Measurements from ENCODE around the gene FAM170A. TPM values are rescaled to one million over a fixed set of nuclear protein-coding genes. Genes with fewer than 3 reads are reported as not detected.

The FAM170A gene
- total RNA-seq, 2 donors from 2014 or later = 1.1 TPM; not detected in 1

DNA sequence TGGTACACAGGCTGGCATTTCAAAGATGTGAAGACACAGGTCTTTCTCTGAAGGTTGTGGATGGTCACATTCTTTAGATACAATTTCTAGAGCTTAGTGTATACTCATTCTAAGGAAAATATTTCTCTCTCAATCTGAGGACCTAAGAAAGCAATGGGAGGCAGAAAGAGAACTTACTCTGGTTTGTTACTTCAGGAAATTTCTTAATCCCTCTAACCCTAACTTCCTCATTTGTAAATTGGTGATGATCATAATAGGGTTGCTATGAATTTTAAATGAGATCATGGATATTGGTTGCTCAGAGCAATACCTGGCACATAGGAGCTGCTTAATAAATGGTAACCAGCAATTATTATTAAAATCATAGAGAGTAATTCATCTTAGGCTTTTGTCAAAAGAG is 22.1 kb downstream of the FAM170A start:
- Histone ChIP-seq H3K36me3 (no peaks in the 10 kb centered on the region), H3K27me3 (replicated peaks; ENCODE audit: insufficient read depth) (no peaks in the 10 kb centered on the region), H3K4me3 (no peak overlapping the region), H3K27ac (no peak overlapping the region), H3K9me3 (no peaks in the 10 kb centered on the region), H3K4me1 (replicated peaks) (no peaks in the 10 kb centered on the region)
- no peak for TF ChIP-seq POLR2A (IDR thresholded peaks at IDR 0.05)
- TF ChIP-seq, protein P1, sequence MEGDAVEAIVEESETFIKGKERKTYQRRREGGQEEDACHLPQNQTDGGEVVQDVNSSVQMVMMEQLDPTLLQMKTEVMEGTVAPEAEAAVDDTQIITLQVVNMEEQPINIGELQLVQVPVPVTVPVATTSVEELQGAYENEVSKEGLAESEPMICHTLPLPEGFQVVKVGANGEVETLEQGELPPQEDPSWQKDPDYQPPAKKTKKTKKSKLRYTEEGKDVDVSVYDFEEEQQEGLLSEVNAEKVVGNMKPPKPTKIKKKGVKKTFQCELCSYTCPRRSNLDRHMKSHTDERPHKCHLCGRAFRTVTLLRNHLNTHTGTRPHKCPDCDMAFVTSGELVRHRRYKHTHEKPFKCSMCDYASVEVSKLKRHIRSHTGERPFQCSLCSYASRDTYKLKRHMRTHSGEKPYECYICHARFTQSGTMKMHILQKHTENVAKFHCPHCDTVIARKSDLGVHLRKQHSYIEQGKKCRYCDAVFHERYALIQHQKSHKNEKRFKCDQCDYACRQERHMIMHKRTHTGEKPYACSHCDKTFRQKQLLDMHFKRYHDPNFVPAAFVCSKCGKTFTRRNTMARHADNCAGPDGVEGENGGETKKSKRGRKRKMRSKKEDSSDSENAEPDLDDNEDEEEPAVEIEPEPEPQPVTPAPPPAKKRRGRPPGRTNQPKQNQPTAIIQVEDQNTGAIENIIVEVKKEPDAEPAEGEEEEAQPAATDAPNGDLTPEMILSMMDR (IDR thresholded peaks at IDR 0.05) = no peak
- TF ChIP-seq POLR2AphosphoS5 (IDR thresholded peaks at IDR 0.05) = no peak
- no peak for DNase-seq (ENCODE audit: low spot score)
- intact Hi-C loops (cut with DNase I) = no loop called here

DNA sequence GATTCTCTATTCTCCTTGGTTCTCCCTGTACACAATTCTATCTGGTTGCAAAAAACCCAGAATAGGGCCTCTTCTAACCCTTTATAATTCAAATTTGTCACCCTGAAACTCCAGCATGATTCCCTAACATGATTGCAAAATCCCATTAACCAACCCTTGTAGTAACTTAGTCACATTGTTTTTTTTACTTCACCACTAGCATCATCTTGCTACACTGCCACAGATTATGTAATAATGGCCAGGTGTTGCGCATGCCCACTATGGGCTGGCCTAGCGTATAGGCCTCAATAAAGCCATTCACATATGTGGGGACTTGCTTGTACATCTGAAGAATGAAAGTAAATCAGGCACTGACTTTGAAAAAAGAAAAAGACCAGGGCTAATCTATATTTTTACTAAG is 25.7 kb downstream of the FAM170A start:
- Histone ChIP-seq H3K4me1 (replicated peaks) (no peaks in the 10 kb centered on the region), H3K36me3 (no peaks in the 10 kb centered on the region), H3K27me3 (replicated peaks; ENCODE audit: insufficient read depth) (no peaks in the 10 kb centered on the region), H3K9me3 (no peaks in the 10 kb centered on the region), H3K4me3 (no peak overlapping the region), H3K27ac (no peak overlapping the region)
- no peak for DNase-seq (ENCODE audit: low spot score)
- intact Hi-C loops (cut with DNase I) = no loop called here
- 96% methylated on average over 2 of the region's 2 CpGs for WGBS
- TF ChIP-seq, protein P1 (IDR thresholded peaks at IDR 0.05) = no peak
- TF ChIP-seq POLR2AphosphoS5 (IDR thresholded peaks at IDR 0.05) = no peak
- no peak for TF ChIP-seq POLR2A (IDR thresholded peaks at IDR 0.05)

DNA sequence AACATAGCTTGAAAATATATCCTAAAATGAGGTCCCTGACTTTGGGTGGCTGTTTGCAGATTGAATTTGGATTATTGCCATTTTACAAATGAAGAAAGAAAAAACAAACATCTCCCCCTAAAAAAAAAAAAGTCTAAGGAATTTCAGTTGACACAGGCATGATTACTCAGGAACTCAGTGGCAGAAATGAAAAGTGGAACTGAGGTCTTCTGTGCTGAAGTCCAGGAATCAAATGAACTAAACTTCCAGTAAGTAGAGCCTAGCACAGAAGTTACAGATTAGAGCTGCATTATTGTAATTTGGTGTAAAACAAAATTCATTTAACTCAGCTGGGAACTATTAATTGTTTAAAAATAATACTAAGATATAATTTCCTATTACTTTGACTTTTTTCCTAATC is 26.7 kb downstream of the FAM170A start:
- no peak for DNase-seq (ENCODE audit: low spot score)
- intact Hi-C loops (cut with DNase I) = no loop called here

DNA sequence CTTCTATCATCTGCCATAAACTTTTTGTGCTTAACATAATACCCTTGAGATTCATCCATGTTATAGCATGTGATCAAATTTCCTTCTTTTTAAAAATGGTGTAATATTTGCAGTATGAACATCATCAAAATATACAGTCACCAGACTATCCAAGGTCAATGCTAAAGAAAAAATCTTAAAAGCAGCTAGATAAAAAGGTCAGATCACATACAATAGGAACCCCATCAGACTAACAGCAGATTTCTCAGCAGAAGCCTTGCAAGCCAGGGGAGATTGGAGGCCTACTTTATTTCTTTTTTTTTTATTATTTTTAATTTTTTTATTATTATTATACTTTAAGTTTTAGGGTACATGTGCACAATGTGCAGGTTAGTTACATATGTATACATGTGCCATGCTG is 37.2 kb downstream of the FAM170A start:
- H3K36me3 ChIP-seq = no peaks in the 10 kb centered on the region

More for the DNA sequence above, 26.7 kb downstream of the FAM170A start:
- Histone ChIP-seq H3K9me3 (no peaks in the 10 kb centered on the region), H3K27me3 (replicated peaks; ENCODE audit: insufficient read depth) (no peaks in the 10 kb centered on the region), H3K4me3 (no peak overlapping the region), H3K36me3 (no peaks in the 10 kb centered on the region), H3K4me1 (replicated peaks) (no peaks in the 10 kb centered on the region), H3K27ac (no peak overlapping the region)
- TF ChIP-seq POLR2AphosphoS5 (IDR thresholded peaks at IDR 0.05) = no peak
- TF ChIP-seq, protein P1 (IDR thresholded peaks at IDR 0.05) = no peak
- TF ChIP-seq POLR2A (IDR thresholded peaks at IDR 0.05) = no peak

DNA sequence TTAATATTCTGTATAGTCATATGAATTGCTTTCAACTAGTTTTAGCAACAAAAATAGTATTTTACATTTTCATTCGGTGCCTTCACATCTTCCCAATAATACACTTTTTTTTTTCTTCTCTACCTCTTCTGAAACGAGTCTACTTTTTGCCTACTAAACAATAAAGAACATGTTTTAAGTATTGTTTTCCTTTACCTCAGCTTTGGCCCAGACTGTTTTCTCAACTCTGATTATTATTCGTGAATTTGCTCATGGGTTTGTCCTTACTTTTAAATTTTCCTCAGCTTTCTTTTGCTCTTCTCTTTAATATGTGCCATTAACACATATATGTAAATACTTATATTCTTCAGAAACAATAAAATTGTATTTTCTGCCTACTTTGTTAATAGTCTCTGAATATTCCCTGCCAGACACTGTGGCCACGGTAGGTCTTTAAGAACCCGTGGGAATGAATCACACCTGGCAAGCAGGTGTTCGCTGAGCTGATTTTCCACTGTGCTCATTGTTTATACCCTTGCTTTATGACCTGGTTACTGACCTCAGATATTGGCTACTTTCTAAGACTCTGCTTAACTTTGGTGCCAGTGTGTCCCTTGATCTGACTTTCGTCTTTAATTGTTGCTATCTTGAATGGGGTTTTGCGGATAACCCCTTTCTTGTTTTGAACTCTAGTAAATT is 49.1 kb downstream of the FAM170A start:
- Histone ChIP-seq H3K4me1 (replicated peaks) (no peaks in the 10 kb centered on the region), H3K27ac (no peak overlapping the region), H3K27me3 (replicated peaks; ENCODE audit: insufficient read depth) (no peaks in the 10 kb centered on the region), H3K36me3 (no peaks in the 10 kb centered on the region), H3K9me3 (no peaks in the 10 kb centered on the region), H3K4me3 (no peak overlapping the region)
- no peak for DNase-seq (ENCODE audit: low spot score)
- WGBS = 64% methylated on average over 8 of the region's 8 CpGs
- TF ChIP-seq, protein P1 (IDR thresholded peaks at IDR 0.05) = no peak
- TF ChIP-seq POLR2AphosphoS5 (IDR thresholded peaks at IDR 0.05) = no peak
- no peak for TF ChIP-seq POLR2A (IDR thresholded peaks at IDR 0.05)
- intact Hi-C loops (cut with DNase I) = no loop called here

More for the DNA sequence above, 37.2 kb downstream of the FAM170A start:
- no peak for DNase-seq (ENCODE audit: low spot score)
- no peak overlapping the region for H3K4me3 ChIP-seq
- no peaks in the 10 kb centered on the region for H3K27me3 ChIP-seq (replicated peaks; ENCODE audit: insufficient read depth)
- intact Hi-C loops (cut with DNase I) = no loop called here
- H3K4me1 ChIP-seq (replicated peaks) = no peaks in the 10 kb centered on the region
- TF ChIP-seq, protein P1 (IDR thresholded peaks at IDR 0.05) = no peak
- TF ChIP-seq POLR2AphosphoS5 (IDR thresholded peaks at IDR 0.05) (no peak), POLR2A (IDR thresholded peaks at IDR 0.05) (no peak)
- H3K27ac ChIP-seq = no peak overlapping the region
- H3K9me3 ChIP-seq = no peaks in the 10 kb centered on the region

Measured in prostate gland (tissue), 2 donors.